Spleen (tissue), 11 donors: ENCODE measurements around the gene MID1IP1. TPM values are rescaled to one million over a fixed set of nuclear protein-coding genes. Genes with fewer than 3 reads are reported as not detected.

ENCODE experiments used
- DNase-seq: peaks from one replicate; pipeline ENCODE4 v3.0.0-alpha.2; 2020
- H3K27ac ChIP-seq, 8 donors: fragments of 200-600 bp; sonication (generic) in 7 of 8; 1 replicate in 4 of 8; 2 replicates in 4 of 8; pipeline versions ENCODE4 v1.5.0 to v1.8.0; 2016 to 2021; ENCODE audit warnings: inconsistent platforms in 4 of 8, mild to moderate bottlenecking in 4 of 8, moderate library complexity in 1 of 8
- H3K27me3 ChIP-seq, 7 donors: fragments of 200-600 bp; sonication (generic) in 6 of 7; replicated peaks in 1 of 7; 1 replicate in 4 of 7; 2 replicates in 3 of 7; pipeline versions ENCODE4 v1.5.0 to v1.8.0; 2016 to 2021; ENCODE audit warnings: inconsistent platforms in 3 of 7, mild to moderate bottlenecking in 1 of 7
- H3K36me3 ChIP-seq, 6 donors: fragments of 200-600 bp; sonication (generic) in 5 of 6; 1 replicate in 4 of 6; 2 replicates in 2 of 6; pipeline versions ENCODE4 v1.5.0 to v1.8.0; 2016 to 2021; ENCODE audit warnings: inconsistent platforms in 2 of 6
- H3K4me1 ChIP-seq, 6 donors: fragments of 200-600 bp; sonication (generic) in 5 of 6; 1 replicate in 3 of 6; 2 replicates in 3 of 6; pipeline versions ENCODE4 v1.5.0 to v1.8.0; 2016 to 2021; ENCODE audit warnings: inconsistent platforms in 3 of 6
- H3K4me3 ChIP-seq, 8 donors: fragments of 200-600 bp; sonication (generic) in 7 of 8; 1 replicate in 4 of 8; 2 replicates in 4 of 8; pipeline versions ENCODE4 v1.5.0 to v1.8.0; 2016 to 2021; ENCODE audit warnings: inconsistent platforms in 4 of 8, mild to moderate bottlenecking in 4 of 8, moderate library complexity in 2 of 8
- H3K9me3 ChIP-seq, 8 donors: fragments of 200-600 bp; sonication (generic) in 7 of 8; 1 replicate in 4 of 8; 2 replicates in 4 of 8; pipeline versions ENCODE4 v1.5.0 to v1.8.0; 2016 to 2021; ENCODE audit warnings: inconsistent platforms in 4 of 8
- POLR2A ChIP-seq, 3 donors: fragments of 450-650 bp; IDR thresholded peaks; one replicate each; pipeline ENCODE4 v1.5.1; 2017; ENCODE audit warnings: antibody characterized with exemption in 3 of 3, mild to moderate bottlenecking in 1 of 3
- POLR2AphosphoS5 ChIP-seq, 3 donors: sonication (generic); formaldehyde crosslinking; IDR thresholded peaks; one replicate each; pipeline ENCODE4 v1.5.1; 2017; ENCODE audit warnings: antibody characterized with exemption in 3 of 3
- WGBS, 5 donors: extraction: QIAGEN DNeasy Blood & Tissue Kit in 3 of 5; methylation state at CpG; one replicate each; pipeline versions ENCODE4 v1.1.5 to v1.1.7; 2013 to 2018; 5-methylcytosine and 5-hydroxymethylcytosine counted together
- intact Hi-C: fragments of 100-400 bp; cut with DNase I; formaldehyde crosslinking; loops from one replicate; pipeline ENCODE4 v1.15.0; 2023; ENCODE audit warnings: low total_unique reads
- polyA plus RNA-seq, 3 donors: library from polyadenylated mRNA; stranded (reverse); fragments of 200-250 nt; gene quantifications; one replicate each; pipeline ENCODE4 v1.2.1, GENCODE V29; 2013
- total RNA-seq, 7 donors: library from RNA; depleted of rRNA in 3 of 7; stranded (reverse); fragments of >200 nt in 3 of 7; fragmentation: NEBNext Ultra II Directional in 4 of 7; extraction: Animal tissue kit (Norgen Biotek cat#: 25700) in 4 of 7; gene quantifications; one replicate each; pipeline versions ENCODE4 v1.1.0 to v1.2.1, GENCODE V29; 2016 to 2021
- TF ChIP-seq, protein P1 (sequence below), 11 experiments: fragments of 200-600 bp in 7 of 11; fragments of 450-650 bp in 4 of 11; sonication (generic) in 4 of 11; IDR thresholded peaks in 8 of 11; conservative IDR thresholded peaks in 3 of 11; 1 replicate in 7 of 11; 2 replicates in 4 of 11; pipeline versions ENCODE4 v1.4.0 to v1.8.0; 2016 to 2021; ENCODE audit warnings: antibody characterized with exemption in 11 of 11, inconsistent platforms in 4 of 11, mild to moderate bottlenecking in 1 of 11
- donor health status: healthy with polysubstance abuse.
- donor health status: DM: no; HTN: no; CAD: no; lungs with moderate emphysema.
- donor health status: DM: no; HTN: no; CAD: no.
- donor health status: Bipolar disorder and iron deficiency.
- donor health status: healthy.
- donor health status: DM: no; HTN: no; CAD: no.
- donor health status: DM: yes; HTN: yes; CAD: no.

The MID1IP1 gene
- total and polyA plus RNA-seq, 10 donors = 8.6 to 24.4 (median 18.0) TPM

DNA sequence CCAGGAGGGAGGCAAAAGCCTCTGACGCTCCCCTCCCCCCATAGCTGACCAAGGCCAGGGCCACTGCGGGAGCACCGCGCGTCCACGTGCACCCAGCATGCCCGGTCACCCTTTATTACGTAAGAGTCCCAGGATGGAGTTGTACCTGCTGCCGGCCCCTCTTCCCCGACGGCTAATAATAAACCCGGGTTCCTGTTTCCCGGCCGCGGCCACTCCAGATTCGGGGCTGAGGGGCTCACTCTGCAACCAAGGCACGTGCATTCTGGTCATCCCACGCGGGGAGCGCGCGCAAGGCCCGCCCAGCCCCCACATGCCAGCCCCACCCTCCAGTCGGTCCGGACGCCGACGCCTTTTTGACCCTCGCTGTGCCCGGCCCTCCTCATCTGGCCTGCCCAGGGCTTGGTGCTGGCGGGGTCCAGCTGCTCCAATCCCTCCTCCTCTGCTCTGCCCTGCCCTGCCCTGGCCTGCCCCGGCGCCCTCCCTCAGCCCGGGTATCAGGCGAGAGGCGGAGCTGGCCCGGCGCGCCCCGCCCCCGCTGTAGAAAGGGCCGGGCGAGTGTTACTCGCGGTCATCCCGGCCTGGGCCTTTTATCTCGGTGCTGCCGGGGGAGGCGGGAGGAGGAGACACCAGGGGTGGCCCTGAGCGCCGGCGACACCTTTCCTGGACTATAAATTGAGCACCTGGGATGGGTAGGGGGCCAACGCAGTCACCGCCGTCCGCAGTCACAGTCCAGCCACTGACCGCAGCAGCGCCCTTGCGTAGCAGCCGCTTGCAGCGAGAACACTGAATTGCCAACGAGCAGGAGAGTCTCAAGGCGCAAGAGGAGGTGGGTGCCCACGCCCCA lies 2.6 kb downstream of the MID1IP1 start:
- H3K27me3 ChIP-seq = peaks cover 0 to 29% (median 0%) of the 10 kb centered on the region in 7 donors
- peak overlapping the region; percentile 61 to 94 (median 90) for H3K27ac ChIP-seq
- no peaks in the 10 kb centered on the region for H3K9me3 ChIP-seq
- H3K36me3 ChIP-seq = no peaks in the 10 kb centered on the region
- WGBS, 5 donors = 1 to 35% (median 3%) methylated on average over 7 to 64 of the region's 64 CpGs
- H3K4me1 ChIP-seq = peaks cover 2 to 47% (median 26%) of the 10 kb centered on the region in 6 donors
- peak; percentile 93 for DNase-seq
- intact Hi-C loops = no loop called here
- TF ChIP-seq POLR2AphosphoS5 (IDR thresholded peaks at IDR 0.05) (peak; percentile 81 to 92 (median 85)), POLR2A (IDR thresholded peaks at IDR 0.05) (peak in 2 of 3 donors; percentile 13 to 34)
- TF ChIP-seq, protein P1, sequence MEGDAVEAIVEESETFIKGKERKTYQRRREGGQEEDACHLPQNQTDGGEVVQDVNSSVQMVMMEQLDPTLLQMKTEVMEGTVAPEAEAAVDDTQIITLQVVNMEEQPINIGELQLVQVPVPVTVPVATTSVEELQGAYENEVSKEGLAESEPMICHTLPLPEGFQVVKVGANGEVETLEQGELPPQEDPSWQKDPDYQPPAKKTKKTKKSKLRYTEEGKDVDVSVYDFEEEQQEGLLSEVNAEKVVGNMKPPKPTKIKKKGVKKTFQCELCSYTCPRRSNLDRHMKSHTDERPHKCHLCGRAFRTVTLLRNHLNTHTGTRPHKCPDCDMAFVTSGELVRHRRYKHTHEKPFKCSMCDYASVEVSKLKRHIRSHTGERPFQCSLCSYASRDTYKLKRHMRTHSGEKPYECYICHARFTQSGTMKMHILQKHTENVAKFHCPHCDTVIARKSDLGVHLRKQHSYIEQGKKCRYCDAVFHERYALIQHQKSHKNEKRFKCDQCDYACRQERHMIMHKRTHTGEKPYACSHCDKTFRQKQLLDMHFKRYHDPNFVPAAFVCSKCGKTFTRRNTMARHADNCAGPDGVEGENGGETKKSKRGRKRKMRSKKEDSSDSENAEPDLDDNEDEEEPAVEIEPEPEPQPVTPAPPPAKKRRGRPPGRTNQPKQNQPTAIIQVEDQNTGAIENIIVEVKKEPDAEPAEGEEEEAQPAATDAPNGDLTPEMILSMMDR (IDR thresholded peaks at IDR 0.05 in 8 of 11, conservative IDR thresholded peaks at IDR 0.05 in 3 of 11) = no peak
- H3K4me3 ChIP-seq = peak overlapping the region; percentile 31 to 78 (median 58)

DNA sequence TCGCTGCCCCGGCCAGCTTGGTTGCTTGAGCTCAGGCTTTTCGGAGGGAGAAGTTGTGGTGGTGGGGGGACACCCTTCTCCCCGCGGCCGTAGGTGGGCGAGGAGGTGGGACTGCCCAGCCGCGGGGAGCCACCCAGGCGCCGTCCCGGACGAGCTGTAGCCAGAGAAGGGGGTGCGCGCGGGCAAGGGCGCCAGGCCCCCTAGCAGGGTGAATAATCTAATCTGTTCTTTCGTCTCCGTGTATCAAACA lies 3.1 kb downstream of the MID1IP1 start:
- Histone ChIP-seq H3K27me3 (peaks cover 0 to 29% (median 0%) of the 10 kb centered on the region in 7 donors), H3K4me1 (peaks cover 2 to 48% (median 26%) of the 10 kb centered on the region in 6 donors), H3K36me3 (no peaks in the 10 kb centered on the region), H3K27ac (peak overlapping the region; percentile 61 to 94 (median 90)), H3K9me3 (no peaks in the 10 kb centered on the region), H3K4me3 (peak overlapping the region; percentile 31 to 78 (median 58))
- WGBS, 5 donors = 0 to 45% (median 13%) methylated on average over 9 to 19 of the region's 19 CpGs; no CpG with 5 or more reads in 1 of the 5 donors
- intact Hi-C loops = no loop called here
- no peak for TF ChIP-seq POLR2A (IDR thresholded peaks at IDR 0.05)
- peak; percentile 85 for DNase-seq

DNA sequence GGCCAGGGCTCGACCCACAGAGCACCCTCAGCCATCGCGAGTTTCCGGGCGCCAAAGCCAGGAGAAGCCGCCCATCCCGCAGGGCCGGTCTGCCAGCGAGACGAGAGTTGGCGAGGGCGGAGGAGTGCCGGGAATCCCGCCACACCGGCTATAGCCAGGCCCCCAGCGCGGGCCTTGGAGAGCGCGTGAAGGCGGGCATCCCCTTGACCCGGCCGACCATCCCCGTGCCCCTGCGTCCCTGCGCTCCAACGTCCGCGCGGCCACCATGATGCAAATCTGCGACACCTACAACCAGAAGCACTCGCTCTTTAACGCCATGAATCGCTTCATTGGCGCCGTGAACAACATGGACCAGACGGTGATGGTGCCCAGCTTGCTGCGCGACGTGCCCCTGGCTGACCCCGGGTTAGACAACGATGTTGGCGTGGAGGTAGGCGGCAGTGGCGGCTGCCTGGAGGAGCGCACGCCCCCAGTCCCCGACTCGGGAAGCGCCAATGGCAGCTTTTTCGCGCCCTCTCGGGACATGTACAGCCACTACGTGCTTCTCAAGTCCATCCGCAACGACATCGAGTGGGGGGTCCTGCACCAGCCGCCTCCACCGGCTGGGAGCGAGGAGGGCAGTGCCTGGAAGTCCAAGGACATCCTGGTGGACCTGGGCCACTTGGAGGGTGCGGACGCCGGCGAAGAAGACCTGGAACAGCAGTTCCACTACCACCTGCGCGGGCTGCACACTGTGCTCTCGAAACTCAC lies 3.6 kb downstream of the MID1IP1 start:
- TF ChIP-seq POLR2A (IDR thresholded peaks at IDR 0.05) = no peak
- TF ChIP-seq, protein P1 (IDR thresholded peaks at IDR 0.05 in 8 of 11, conservative IDR thresholded peaks at IDR 0.05 in 3 of 11) = no peak
- TF ChIP-seq POLR2AphosphoS5 (IDR thresholded peaks at IDR 0.05) = peak; percentile 9 to 39 (median 30)
- 0 to 35% (median 1%) methylated on average over 11 to 66 of the region's 66 CpGs for WGBS, 5 donors
- Histone ChIP-seq H3K4me3 (peak overlapping the region; percentile 31 to 78 (median 58)), H3K9me3 (no peaks in the 10 kb centered on the region), H3K36me3 (no peaks in the 10 kb centered on the region), H3K27me3 (peaks cover 0 to 29% (median 0%) of the 10 kb centered on the region in 7 donors), H3K27ac (peak overlapping the region; percentile 61 to 94 (median 90)), H3K4me1 (peaks cover 2 to 52% (median 26%) of the 10 kb centered on the region in 6 donors)
- DNase-seq = peak; percentile 85
- intact Hi-C loops = no loop called here

DNA sequence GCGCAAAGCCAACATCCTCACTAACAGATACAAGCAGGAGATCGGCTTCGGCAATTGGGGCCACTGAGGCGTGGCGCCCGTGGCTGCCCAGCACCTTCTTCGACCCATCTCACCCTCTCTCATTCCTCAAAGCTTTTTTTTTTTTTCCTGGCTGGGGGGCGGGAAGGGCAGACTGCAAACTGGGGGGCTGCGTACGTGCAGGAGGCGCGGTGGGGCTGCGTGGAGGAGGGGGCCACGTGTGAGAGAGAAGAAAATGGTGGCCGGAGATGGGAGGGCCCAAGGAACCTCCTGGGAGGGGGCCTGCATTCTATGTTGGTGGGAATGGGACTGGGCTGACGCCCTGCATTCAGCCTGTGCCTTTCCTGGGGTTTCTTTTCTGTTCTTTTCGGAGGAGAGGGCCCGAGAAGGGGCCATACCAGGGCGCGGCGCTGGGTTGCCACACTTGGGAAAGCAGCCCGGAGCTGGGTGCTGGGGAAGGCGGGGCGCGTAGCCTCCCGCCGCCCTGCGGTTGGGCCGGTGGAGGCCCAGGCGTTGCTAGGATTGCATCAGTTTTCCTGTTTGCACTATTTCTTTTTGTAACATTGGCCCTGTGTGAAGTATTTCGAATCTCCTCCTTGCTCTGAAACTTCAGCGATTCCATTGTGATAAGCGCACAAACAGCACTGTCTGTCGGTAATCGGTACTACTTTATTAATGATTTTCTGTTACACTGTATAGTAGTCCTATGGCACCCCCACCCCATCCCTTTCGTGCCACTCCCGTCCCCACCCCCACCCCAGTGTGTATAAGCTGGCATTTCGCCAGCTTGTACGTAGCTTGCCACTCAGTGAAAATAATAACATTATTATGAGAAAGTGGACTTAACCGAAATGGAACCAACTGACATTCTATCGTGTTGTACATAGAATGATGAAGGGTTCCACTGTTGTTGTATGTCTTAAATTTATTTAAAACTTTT lies 4.5 kb downstream of the MID1IP1 start:
- no peaks in the 10 kb centered on the region for H3K36me3 ChIP-seq
- TF ChIP-seq, protein P1 (IDR thresholded peaks at IDR 0.05 in 8 of 11, conservative IDR thresholded peaks at IDR 0.05 in 3 of 11) = peak in 1 of 11 experiments; percentile 23
- no peak for TF ChIP-seq POLR2A (IDR thresholded peaks at IDR 0.05)
- TF ChIP-seq POLR2AphosphoS5 (IDR thresholded peaks at IDR 0.05) = peak; percentile 61 to 86 (median 62)
- WGBS, 5 donors = 1 to 39% (median 5%) methylated on average over 30 to 41 of the region's 41 CpGs
- peak; percentile 91 for DNase-seq
- H3K4me3 ChIP-seq = peak overlapping the region; percentile 31 to 78 (median 58)
- peak overlapping the region; percentile 61 to 94 (median 90) for H3K27ac ChIP-seq
- peaks cover 0 to 26% (median 0%) of the 10 kb centered on the region in 7 donors for H3K27me3 ChIP-seq
- intact Hi-C loops = no loop called here
- H3K4me1 ChIP-seq = peaks cover 2 to 57% (median 26%) of the 10 kb centered on the region in 6 donors
- no peaks in the 10 kb centered on the region for H3K9me3 ChIP-seq
